IMR-90 (cell line): ENCODE data around the gene CRNN. TPM values are rescaled to one million over a fixed set of nuclear protein-coding genes. Genes with fewer than 3 reads are reported as not detected.

Experiments used
- ATAC-seq: fragments of 200-7000 bp; cut with Tn5 transposase; 2 replicates; pipeline ENCODE4 v1.9.1; 2020; ENCODE audit warnings: low read depth, mild to moderate bottlenecking, moderate library complexity
- BruUV-seq: library from RNA; stranded (reverse); fragments of 400-500 nt; replicated peaks from 2 replicates; lab custom pipeline; 2021; lab: Mats Ljungman, UMichigan
- CTCF ChIA-PET: fragments of 300-600 bp; formaldehyde crosslinking; extraction: SDS; loops from one replicate; lab custom pipeline; 2021; ENCODE audit warnings: antibody characterized with exemption; lab: Yijun Ruan, JAX
- POLR2A ChIA-PET: fragments of 300-600 bp; sonication (Branson Sonifier 250); formaldehyde crosslinking; loops from one replicate; lab custom pipeline; 2022; ENCODE audit warnings: antibody characterized with exemption; ENCODE audit not compliant: unreplicated experiment; lab: Charles Lee
- DNase-seq: peaks from one replicate; pipeline ENCODE4 v3.0.0; 2013
- H2AFZ ChIP-seq: replicated peaks from 2 replicates; pipeline ENCODE3; 2013; ENCODE audit warnings: low read length, mild to moderate bottlenecking; ENCODE audit not compliant: poor library complexity
- H2AK5ac ChIP-seq: 2 replicates; pipeline ENCODE4 v1.6.1; 2013; ENCODE audit warnings: low read depth, low read length, inconsistent platforms
- H2AK9ac ChIP-seq: replicated peaks from 2 replicates; pipeline ENCODE3; 2013; ENCODE audit warnings: mild to moderate bottlenecking, low read depth, low read length, moderate library complexity; ENCODE audit not compliant: poor library complexity
- H2BK120ac ChIP-seq: 2 replicates; pipeline ENCODE4 v1.6.1; 2013; ENCODE audit warnings: low read depth, low read length, inconsistent platforms
- H2BK15ac ChIP-seq: 3 replicates; pipeline ENCODE4 v1.6.1; 2013; ENCODE audit warnings: low read depth, low read length, inconsistent platforms
- H2BK20ac ChIP-seq: 2 replicates; pipeline ENCODE4 v1.6.1; 2013; ENCODE audit warnings: low read depth, mild to moderate bottlenecking, inconsistent platforms, low read length, moderate library complexity
- H2BK5ac ChIP-seq: 2 replicates; pipeline ENCODE4 v1.6.1; 2013; ENCODE audit warnings: mild to moderate bottlenecking, low read depth, low read length, inconsistent platforms; ENCODE audit not compliant: poor library complexity, severe bottlenecking
- H3K14ac ChIP-seq: replicated peaks from 2 replicates; pipeline ENCODE4 v1.6.1; 2013; ENCODE audit warnings: low read depth, low read length, inconsistent platforms
- H3K18ac ChIP-seq: 2 replicates; pipeline ENCODE4 v1.6.1; 2013; ENCODE audit warnings: low read depth, low read length, control low read depth
- H3K23ac ChIP-seq: 2 replicates; pipeline ENCODE4 v1.6.1; 2013; ENCODE audit warnings: low read depth, low read length, inconsistent platforms
- H3K27ac ChIP-seq: 2 replicates; pipeline ENCODE4 v1.5.1; 2013; ENCODE audit warnings: mild to moderate bottlenecking, control low read depth, low read length; ENCODE audit not compliant: insufficient read depth
- H3K27me3 ChIP-seq: 2 replicates; pipeline ENCODE4 v1.6.1; 2013; ENCODE audit warnings: low read length; ENCODE audit not compliant: control insufficient read depth, insufficient read depth
- H3K36me3 ChIP-seq: 2 replicates; pipeline ENCODE4 v1.6.1; 2013; ENCODE audit warnings: low read length, mixed read lengths; ENCODE audit not compliant: control insufficient read depth, insufficient read depth
- H3K4ac ChIP-seq: 2 replicates; pipeline ENCODE4 v1.6.1; 2013; ENCODE audit warnings: low read depth, low read length, inconsistent platforms
- H3K4me1 ChIP-seq: 2 replicates; pipeline ENCODE4 v1.6.1; 2013; ENCODE audit warnings: low read length, mixed read lengths; ENCODE audit not compliant: control insufficient read depth, insufficient read depth
- H3K4me2 ChIP-seq: 2 replicates; pipeline ENCODE4 v1.6.1; 2013; ENCODE audit warnings: low read depth, mild to moderate bottlenecking, control low read depth, low read length, moderate library complexity
- H3K4me3 ChIP-seq: 2 replicates; pipeline ENCODE4 v1.5.1; 2013; ENCODE audit warnings: low read depth, mild to moderate bottlenecking, control low read depth, low read length, moderate library complexity; ENCODE audit not compliant: insufficient read depth
- H3K56ac ChIP-seq: 2 replicates; pipeline ENCODE4 v1.6.1; 2013; ENCODE audit warnings: low read length, inconsistent platforms; ENCODE audit not compliant: insufficient read depth; ENCODE audit errors: extremely low read depth
- H3K79me1 ChIP-seq, 2 experiments: 2 replicates each; pipeline ENCODE4 v1.6.1; 2013; ENCODE audit warnings: low read length in 2 of 2, inconsistent platforms in 1 of 2, low read depth in 1 of 2
- H3K9ac ChIP-seq: 2 replicates; pipeline ENCODE4 v1.6.1; 2013; ENCODE audit warnings: low read depth, low read length, control low read depth
- H3K9me1 ChIP-seq: 2 replicates; pipeline ENCODE4 v1.6.1; 2013; ENCODE audit warnings: low read length, inconsistent platforms; ENCODE audit not compliant: insufficient read depth
- H3K9me3 ChIP-seq: 2 replicates; pipeline ENCODE4 v1.6.1; 2013; ENCODE audit warnings: low read length; ENCODE audit not compliant: control insufficient read depth, insufficient read depth
- H4K20me1 ChIP-seq: 2 replicates; pipeline ENCODE4 v1.6.1; 2013; ENCODE audit warnings: low read length, inconsistent platforms; ENCODE audit not compliant: insufficient read depth
- H4K5ac ChIP-seq: 2 replicates; pipeline ENCODE4 v1.6.1; 2013; ENCODE audit warnings: mild to moderate bottlenecking, low read depth, low read length, control low read depth
- H4K8ac ChIP-seq, 2 experiments: 2 replicates each; pipeline ENCODE4 v1.6.1; 2013; ENCODE audit warnings: low read depth in 2 of 2, low read length in 2 of 2, control low read depth in 1 of 2, inconsistent platforms in 1 of 2
- H4K91ac ChIP-seq: 2 replicates; pipeline ENCODE4 v1.6.1; 2013; ENCODE audit warnings: low read depth, low read length, inconsistent platforms; ENCODE audit not compliant: insufficient read depth
- BHLHE40 ChIP-seq: fragments of 150-350 bp; IDR thresholded peaks from 2 replicates; pipeline ENCODE4 v1.6.1; 2016; ENCODE audit warnings: mild to moderate bottlenecking, low read depth, low read length
- CHD1 ChIP-seq: IDR thresholded peaks from 2 replicates; pipeline ENCODE4 v1.6.1; 2012; ENCODE audit warnings: low read depth, low read length, improper control_type of control experiment
- CTCF ChIP-seq: conservative IDR thresholded peaks from 2 replicates; pipeline ENCODE4 v1.5.1; 2012; ENCODE audit warnings: mild to moderate bottlenecking, low read depth, low read length, improper control_type of control experiment
- ELK1 ChIP-seq: fragments of 150-350 bp; IDR thresholded peaks from 2 replicates; pipeline ENCODE4 v1.6.1; 2016; ENCODE audit warnings: low read depth, mild to moderate bottlenecking, low read length, moderate library complexity, borderline replicate concordance
- FOS ChIP-seq: fragments of 150-350 bp; IDR thresholded peaks from 2 replicates; pipeline ENCODE4 v1.6.1; 2016; ENCODE audit warnings: low read depth, low read length
- POLR2A ChIP-seq: IDR thresholded peaks from 2 replicates; pipeline ENCODE4 v1.6.1; 2012; ENCODE audit warnings: mild to moderate bottlenecking, low read depth, low read length
- USF2 ChIP-seq: fragments of 150-350 bp; IDR thresholded peaks from 2 replicates; pipeline ENCODE4 v1.6.1; 2017; ENCODE audit warnings: mild to moderate bottlenecking, antibody characterized with exemption, low read length, low read depth
- WGBS, 2 experiments: methylation state at CpG; one replicate each; pipeline versions ENCODE4 v1.1.5 to v1.1.7; 2013; ENCODE audit warnings: missing lambda C conversion rate in 2 of 2; ENCODE audit not compliant: insufficient read length in 1 of 2; ENCODE audit errors: extremely low coverage in 2 of 2; 5-methylcytosine and 5-hydroxymethylcytosine counted together
- dilution Hi-C: fragments of 300-500 bp; cut with HindIII; formaldehyde crosslinking; loops from one replicate; pipeline ENCODE4 v1.14.3; 2018; ENCODE audit warnings: low sequenced_read_pairs; ENCODE audit not compliant: unreplicated experiment
- in situ Hi-C: fragments of 300-500 bp; cut with MboI; formaldehyde crosslinking; loops from 3 replicates; pipeline ENCODE4 v1.14.3; 2019; ENCODE audit warnings: low sequenced_read_pairs, inconsistent platforms, mixed read lengths
- intact Hi-C: fragments of 100-400 bp; cut with micrococcal nuclease; formaldehyde crosslinking; loops from 2 replicates; pipeline ENCODE4 v1.10.0; 2022
- polyA plus RNA-seq, 3 experiments: library from polyadenylated mRNA; depleted of rRNA; stranded (reverse); fragments of >200 nt; gene quantifications; 2 replicates each; pipeline ENCODE4 v1.2.3, GENCODE V29; 2012; ENCODE audit warnings: low replicate concordance in 1 of 3
- total RNA-seq: library from RNA; depleted of rRNA; stranded (reverse); fragments of >200 nt; gene quantifications from 2 replicates; pipeline ENCODE4 v1.2.3, GENCODE V29; 2012

The CRNN gene
- total and polyA plus RNA-seq, 2 of the 4 experiments (the other 2 are of a cell fraction) = not detected

- ChIA-PET CTCF (no interaction called here), POLR2A (no interaction called here)
- Histone ChIP-seq H3K9me3 (no peaks in the 10 kb centered on the region), H4K20me1 (no peaks in the 10 kb centered on the region), H3K27me3 (no peaks in the 10 kb centered on the region), H2BK120ac (no peak overlapping the region), H3K9ac (no peak overlapping the region), H4K91ac (no peak overlapping the region), H3K18ac (no peak overlapping the region), H2BK20ac (no peak overlapping the region), H3K4me3 (no peak overlapping the region), H3K4me1 (no peaks in the 10 kb centered on the region), H3K56ac (no peak overlapping the region), H3K36me3 (no peaks in the 10 kb centered on the region), H3K27ac (no peak overlapping the region), H3K79me1 (no peaks in the 10 kb centered on the region), H2AK5ac (no peak overlapping the region), H4K5ac (no peak overlapping the region), H3K4me2 (no peak overlapping the region), H2AFZ (no peak overlapping the region), H3K4ac (no peak overlapping the region), H3K23ac (no peak overlapping the region), H3K9me1 (no peaks in the 10 kb centered on the region), H4K8ac (no peak overlapping the region), H2AK9ac (no peak overlapping the region), H3K14ac (no peak overlapping the region), H2BK15ac (no peak overlapping the region), H2BK5ac (no peak overlapping the region)
- intact Hi-C loops = no loop called here
- dilution Hi-C loops = no loop called here
- no TSS peak for BruUV-seq
- DNase-seq (no peak), ATAC-seq (no peak)
- in situ Hi-C loops = no loop called here
- no peak for TF ChIP-seq CTCF
- no peak for TF ChIP-seq CHD1
- no peak for TF ChIP-seq ELK1
- TF ChIP-seq USF2 = no peak
- no peak for TF ChIP-seq FOS
- TF ChIP-seq BHLHE40 = no peak
- no peak for TF ChIP-seq POLR2A
- no CpG with 5 or more reads among the region's 6 CpGs for WGBS, 2 experiments
Observed at GRCh38 chr1:152451254-152451653, 37.2 kb upstream of the CRNN start.
